CD4-positive, alpha-beta T cell treated with Interleukin-6 for 4 hours (primary cell): ENCODE results near the gene STAB1.

Experiments
- DNase-seq: peaks from one replicate; pipeline ENCODE4 v3.0.0-alpha.2; 2020; ENCODE audit warnings: mixed read lengths

STAB1 gene, protein sequence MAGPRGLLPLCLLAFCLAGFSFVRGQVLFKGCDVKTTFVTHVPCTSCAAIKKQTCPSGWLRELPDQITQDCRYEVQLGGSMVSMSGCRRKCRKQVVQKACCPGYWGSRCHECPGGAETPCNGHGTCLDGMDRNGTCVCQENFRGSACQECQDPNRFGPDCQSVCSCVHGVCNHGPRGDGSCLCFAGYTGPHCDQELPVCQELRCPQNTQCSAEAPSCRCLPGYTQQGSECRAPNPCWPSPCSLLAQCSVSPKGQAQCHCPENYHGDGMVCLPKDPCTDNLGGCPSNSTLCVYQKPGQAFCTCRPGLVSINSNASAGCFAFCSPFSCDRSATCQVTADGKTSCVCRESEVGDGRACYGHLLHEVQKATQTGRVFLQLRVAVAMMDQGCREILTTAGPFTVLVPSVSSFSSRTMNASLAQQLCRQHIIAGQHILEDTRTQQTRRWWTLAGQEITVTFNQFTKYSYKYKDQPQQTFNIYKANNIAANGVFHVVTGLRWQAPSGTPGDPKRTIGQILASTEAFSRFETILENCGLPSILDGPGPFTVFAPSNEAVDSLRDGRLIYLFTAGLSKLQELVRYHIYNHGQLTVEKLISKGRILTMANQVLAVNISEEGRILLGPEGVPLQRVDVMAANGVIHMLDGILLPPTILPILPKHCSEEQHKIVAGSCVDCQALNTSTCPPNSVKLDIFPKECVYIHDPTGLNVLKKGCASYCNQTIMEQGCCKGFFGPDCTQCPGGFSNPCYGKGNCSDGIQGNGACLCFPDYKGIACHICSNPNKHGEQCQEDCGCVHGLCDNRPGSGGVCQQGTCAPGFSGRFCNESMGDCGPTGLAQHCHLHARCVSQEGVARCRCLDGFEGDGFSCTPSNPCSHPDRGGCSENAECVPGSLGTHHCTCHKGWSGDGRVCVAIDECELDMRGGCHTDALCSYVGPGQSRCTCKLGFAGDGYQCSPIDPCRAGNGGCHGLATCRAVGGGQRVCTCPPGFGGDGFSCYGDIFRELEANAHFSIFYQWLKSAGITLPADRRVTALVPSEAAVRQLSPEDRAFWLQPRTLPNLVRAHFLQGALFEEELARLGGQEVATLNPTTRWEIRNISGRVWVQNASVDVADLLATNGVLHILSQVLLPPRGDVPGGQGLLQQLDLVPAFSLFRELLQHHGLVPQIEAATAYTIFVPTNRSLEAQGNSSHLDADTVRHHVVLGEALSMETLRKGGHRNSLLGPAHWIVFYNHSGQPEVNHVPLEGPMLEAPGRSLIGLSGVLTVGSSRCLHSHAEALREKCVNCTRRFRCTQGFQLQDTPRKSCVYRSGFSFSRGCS (N-terminal part only)

DNA sequence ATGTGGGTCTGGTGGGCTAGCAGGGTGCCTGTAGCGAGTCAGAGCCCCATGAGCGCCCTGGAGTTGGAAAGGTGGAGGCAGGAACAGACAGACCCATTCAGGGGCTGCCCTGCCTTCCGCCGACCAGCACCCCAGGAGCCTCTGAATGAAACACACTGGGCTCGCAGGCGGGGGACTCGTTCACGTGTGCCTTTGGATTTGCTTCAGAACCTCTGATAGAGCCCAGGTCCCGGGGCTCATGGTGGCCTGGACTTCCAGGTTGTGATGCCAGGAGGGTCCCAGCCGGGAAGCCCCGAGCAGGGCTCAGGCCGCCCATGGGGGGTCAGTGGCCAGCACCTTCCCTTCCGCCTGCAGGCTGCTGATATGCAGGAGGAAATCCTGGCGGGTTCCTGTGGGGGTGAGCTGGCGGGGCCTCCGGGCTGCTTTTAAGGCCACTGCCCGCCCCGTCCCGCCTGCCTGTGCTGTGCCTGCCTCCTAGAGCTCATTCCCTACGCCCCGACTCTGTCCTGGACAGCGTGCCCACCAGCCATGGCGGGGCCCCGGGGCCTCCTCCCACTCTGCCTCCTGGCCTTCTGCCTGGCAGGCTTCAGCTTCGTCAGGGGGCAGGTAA, at the start of gene STAB1:
Gene STAB1, plus strand, starts transcription at position 453 of the 610 bp plus-strand sequence. Its CDS starts 76 bp downstream, at position 529.
- no peak for DNase-seq

DNA sequence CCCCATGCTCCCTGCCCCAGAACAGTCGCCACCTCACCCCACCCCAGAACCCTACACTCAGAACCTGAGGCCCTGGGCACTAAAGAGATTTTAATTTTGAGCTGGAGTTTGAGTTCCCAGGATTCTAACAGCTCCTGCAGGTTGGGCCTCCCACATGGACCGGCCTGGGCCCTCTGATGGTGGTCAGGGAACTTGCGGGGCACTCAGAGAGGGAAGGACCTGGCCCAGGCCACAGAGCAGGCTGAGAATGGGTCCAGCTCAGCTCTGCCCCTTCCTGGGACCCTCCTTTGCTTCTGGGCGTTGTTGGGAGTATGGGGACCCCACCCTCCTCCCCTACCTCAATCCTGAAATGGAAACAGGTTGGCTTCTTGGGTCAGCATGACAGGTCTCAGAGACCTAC, 49.1 kb upstream of the STAB1 start:
- no peak for DNase-seq

DNA sequence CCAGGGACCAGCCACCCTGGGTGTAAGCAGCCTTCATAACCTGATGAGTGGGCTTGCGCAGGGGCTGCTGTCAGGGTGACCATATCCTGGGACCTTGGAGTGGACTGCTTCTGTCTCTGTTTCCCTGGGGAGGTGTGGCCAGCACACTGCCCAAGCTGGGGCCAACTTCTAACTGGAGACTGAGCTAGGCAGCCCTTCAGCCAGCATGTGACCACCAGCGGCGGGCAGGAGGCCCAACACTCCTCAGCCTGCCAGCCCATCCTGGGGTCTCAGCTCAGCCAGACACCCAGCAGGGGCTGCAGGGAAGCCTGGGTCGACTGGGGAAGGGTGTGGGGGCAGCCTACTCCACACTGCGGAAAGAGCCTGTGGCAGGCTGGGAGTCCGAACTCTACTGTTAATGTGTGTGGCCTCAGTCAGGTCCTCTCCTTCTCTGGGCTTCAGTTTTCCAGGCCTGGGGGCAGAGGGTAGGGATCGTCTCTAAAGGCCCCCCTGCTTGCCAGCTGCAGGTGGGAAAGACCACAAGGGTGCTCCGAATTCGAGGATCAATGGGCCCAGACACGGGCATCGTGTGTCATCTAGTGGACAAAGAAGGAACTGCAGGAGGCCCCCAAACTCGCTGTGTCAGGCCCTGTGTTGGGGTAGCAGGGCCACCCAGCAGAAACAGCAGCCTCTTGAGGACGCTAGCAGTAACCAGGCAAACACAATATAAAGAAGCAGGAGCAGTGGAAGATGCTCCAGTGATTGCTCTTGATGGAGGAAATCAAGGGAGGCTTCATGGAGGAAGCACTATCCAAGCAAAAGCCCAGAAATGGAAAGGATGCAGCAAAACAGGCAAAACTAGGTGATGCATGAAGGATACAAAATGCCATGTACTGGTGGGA, 48.3 kb upstream of the STAB1 start:
- DNase-seq, result peak; percentile 77

DNA sequence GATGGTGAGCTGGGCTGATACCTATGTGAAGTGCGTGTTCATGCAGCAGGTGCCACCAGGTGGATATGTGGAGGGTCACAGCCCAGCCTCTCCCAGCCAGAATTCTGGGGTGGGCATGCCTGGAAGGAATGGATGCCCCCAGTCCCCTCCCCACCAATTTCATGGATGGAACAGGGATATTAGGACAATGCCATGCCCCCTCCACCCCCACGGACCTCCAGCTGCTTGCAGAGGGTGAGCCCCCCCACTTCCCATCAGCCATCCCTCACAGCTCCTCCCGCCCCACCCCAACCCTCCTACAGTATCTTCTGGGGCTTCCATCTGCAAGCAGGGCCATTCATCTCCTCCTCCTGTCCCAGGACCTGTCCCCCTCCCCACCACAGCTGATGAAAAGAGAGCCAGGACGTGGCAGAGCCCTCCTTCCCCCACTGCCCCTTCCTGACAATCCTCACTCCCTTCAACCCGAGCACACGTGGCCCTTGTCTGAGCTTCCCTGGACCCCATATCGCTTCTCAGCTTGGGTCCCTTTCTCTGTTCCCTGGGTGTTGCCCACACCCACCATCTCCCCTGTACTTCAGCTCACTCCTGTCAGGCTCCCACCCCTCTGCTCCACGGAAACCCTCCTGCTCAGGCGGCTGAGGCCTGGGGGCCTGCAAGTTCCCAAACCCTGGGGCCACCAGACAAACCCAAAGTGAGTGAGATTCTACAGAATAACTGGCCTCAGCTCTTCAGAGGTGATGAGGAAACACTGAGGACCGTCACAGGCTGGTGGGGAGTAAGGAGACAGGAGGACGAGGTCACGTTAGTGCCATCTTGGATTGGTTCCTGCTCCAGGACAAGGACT, 47.4 kb upstream of the STAB1 start:
- DNase-seq, result no peak

DNA sequence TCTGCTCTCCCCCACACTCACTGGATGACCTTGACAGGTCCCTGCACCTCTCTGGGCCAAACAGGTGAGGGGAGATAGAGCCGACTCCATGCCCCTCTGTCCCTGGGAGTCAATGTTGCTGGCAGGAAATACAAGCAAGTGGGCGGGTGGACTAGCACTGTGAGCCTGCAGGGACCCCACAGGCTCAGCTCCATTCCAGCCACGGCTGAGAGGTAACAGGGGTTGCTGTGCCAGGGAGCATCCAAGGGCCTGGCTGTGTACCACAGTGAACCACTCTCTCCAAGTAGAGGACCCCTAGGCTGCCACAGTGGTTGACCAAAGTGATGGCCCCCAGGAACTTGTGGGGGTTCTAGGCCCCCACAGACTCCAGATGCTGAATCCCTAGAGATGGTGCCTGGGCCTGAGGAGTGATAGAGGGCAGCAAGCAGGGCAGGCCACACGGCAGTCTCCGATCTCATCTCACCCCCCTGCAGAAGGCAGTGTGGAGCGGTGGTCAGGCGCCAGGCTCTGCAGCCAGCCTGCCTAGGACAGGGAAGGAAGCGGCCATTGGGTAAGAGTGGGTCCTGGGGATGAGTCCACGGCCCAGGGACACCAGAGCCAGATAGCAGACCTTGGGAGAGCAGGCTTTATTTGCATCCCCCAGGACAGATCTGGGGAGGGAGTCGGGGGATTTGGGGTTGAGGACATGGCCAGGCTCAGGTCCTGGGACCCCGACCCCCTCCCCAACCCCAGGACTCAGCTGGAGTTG, 44.5 kb upstream of the STAB1 start:
- no peak for DNase-seq

DNA sequence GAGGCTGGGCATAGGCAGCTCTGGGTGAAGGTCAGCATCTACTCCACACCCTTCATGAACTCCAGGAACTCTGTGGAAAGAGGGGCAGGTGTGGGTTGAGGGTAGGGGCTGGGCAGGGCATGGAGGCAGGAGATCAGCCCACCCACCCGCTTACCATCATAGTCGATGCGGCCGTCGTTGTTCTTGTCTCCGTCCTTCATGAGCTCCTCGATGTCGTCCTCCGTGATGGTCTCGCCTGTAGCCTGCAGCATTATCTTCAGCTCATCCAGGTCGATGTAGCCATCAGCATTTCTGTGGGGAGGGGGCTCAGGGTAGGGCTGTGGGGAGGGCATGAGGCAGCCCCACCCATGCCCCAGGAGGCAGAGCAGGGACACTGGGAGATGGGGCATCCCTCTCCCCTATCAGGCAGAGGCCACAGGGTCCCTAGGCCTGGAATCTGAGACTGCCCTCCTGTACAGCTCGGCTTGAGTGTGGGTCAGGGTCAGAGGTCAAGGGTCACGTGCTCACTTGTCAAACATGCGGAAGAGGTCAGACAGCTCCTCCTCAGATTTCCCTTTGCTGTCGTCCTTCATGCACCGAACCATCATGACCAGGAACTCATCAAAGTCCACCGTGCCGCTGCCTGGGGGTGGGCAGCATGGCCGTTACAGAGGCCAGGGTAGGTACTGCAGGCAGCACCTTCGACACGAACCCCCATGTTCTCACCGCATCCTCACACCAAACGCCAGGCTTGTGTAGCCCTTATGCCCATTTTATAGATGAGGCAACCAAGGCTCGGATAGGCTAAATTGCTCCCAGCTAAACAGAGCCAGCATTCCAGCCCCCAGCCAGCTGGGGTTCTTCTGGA, 43.7 kb upstream of the STAB1 start:
- DNase-seq, result no peak

DNA sequence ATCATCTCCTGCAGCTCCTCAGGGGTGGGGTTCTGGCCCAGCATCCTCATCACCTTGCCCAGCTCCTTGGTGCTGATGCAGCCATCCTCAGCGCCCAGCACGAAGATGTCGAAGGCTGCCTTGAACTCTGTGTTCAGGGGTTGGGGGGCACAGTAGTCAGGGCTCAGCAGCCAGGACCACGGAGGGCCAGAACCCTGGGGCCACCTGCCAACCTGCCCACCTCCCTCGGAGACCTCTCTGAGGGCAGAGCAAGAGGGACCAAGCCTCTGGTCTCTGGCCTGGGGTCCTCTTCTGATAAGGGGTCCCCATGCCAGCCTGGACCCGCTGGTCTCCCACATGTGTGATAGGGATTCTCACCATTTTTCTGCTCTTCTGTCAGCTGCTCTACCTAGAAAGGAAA, 43.0 kb upstream of the STAB1 start:
- DNase-seq, result no peak

DNA sequence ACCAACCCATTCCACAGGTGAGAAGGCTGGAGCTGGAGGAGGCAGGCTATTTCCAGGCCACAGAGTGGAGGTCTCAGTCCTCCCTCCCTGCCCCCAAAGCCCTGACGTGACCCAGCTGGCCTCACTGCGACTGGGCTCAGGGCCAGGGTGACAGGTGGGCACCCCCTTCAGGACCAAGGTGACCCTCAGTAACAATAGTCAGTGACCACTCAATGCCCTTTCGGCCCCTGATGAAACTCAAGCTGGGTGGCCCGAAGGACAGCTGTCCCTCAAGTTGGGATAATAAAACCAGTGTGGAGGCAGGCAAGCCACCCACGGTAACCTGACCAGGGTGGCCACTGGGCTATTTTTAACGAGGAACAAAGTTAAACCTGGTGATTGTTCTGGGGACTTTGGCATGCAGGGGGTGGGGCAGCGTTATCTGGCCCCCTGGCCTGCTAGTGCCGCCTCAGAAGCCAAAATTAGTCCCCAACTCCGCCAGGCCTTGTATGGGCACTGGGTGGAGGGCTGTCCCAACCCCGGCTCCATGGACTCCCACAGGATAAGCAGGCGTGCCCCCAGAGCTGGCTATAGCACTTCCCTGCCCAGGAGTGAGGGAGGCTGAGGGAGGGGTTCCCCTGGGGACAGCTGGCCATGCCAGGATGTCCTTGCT, 42.4 kb upstream of the STAB1 start:
- DNase-seq, result no peak

DNA sequence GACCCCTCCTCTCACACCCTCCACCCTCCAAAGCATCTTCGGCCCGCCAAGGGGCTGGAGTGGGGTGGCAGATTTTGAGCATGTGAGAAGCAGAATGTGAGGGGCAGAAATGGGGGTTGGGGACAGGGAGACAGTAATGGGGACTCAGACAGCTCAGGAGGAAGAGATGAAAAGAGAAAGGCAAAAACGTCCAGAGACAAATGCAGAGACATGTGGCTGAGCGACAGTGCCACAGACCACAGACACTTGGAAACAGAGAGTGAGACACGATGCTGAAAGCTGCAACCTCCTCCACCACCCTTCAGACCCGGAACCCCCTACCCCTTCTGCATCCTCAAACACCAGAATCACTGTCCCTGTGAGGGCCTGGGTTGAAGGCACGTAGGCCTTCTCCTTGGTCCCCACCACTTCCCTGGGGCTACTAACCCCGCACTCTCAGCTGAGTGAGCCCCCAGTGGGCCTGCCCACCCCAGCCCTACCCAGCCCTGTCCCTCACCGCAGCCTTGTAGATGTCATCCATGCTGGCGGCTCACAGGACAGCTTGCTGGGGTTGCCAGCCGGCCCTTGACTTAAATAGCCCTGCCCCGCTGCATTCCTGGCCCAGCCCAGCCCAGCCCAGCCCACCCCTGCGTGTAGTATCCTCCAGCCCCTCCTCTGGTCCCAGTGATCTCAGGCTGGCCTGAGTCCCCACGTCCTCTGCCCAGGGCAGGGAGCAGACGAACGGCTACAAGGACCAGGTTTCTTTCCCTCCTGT, 41.5 kb upstream of the STAB1 start, which contains the start of gene TNNC1:
Gene TNNC1, minus strand, starts transcription at position 546 of the 754 bp plus-strand sequence. Its CDS starts 26 bp downstream, at position 520.
- no peak for DNase-seq

DNA sequence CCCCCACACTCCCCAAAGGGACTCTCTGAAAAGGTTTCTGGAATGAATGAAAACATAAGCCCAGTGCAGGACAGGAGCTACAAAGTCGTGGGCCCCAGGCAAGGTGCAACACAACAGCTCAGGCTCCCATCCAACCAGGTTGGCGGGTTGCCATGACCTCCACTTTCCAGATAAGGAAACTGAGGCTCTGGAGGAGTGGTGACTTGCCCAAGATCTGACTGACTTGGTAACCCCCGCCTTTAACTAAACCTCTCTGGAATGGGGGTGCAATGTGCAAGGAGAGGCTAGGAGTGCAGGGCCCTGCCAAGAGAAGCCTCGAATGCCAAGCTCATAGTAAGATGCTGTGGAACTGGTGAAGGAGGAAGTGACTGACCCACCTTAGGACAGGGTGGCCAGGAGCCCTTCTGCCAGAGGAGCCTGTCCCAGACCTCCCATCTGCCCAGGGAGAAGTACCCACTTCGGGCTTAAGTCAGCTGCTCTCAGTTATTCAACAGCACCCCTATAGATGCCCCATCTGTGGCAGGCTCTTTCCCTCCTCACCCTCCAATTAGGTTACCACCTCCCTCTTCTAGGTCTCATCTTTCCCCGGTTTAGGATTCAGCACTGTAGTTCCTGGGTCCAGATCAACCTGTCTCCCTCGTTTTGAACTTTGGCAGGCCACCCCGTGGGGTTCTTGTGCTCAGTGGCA, 40.7 kb upstream of the STAB1 start:
- peak; percentile 9 for DNase-seq

DNA sequence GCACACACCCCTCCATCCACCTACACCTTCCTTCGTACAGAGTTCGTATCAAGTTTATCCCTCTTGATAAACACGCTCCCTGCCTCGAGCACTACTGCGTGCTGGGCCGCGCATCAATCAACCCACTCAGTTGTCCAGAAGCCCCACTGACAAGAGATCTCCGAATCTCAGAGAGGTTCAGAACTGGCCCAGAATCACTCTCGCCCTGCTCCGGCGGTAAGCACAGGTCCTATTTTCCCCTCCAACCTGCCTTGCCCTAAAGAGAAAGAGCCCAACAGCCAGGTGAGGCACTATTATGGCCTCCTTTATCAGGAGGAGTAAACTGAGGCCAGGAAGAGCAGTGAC, 40.2 kb upstream of the STAB1 start:
- peak; percentile 35 for DNase-seq

DNA sequence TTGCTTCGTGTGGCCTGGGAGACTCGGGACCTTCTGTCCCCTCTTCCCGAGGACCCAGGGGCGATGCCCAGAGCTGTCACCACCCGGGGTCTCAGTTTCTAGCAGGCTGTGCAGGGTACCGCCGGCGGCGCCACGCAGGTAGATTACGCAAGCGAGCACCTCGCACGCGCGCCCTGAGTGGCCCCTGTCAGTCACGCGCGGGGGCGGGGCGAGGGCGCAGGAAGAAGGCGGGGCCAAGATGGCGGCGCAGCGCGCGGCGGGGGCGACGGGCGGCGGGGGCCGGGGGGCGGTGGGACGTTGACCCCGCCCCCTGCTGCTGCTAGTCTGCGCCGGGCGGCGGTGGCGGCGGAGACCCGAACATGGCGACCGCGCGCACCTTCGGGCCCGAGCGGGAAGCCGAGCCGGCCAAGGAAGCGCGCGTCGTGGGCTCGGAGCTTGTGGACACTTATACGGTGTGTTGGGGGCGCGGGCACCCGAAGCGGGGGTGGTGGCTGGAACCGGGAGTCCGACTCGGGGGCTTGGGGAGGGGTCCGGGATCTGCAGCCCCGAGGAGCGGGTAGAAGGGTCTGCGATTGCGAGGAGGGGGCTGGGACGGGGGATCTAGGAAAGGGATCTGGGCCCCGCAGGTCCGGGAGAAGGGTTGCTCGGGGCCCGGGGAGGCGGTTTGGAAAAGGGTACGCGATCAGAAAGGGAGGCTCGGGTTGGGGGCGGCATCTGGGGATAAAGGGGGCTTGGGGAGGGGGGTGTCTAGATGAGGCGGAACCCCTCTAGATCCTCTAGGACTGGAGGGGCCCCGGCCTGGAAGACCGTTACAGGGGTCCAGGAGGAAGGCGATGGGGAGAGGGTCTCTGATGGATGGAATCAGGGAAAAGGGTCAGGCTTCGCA, 39.6 kb upstream of the STAB1 start, which contains the start of gene NISCH:
Gene NISCH, plus strand, starts transcription at position 322 of the 886 bp plus-strand sequence. Its CDS starts 38 bp downstream, at position 360.
- peak; percentile 96 for DNase-seq

DNA sequence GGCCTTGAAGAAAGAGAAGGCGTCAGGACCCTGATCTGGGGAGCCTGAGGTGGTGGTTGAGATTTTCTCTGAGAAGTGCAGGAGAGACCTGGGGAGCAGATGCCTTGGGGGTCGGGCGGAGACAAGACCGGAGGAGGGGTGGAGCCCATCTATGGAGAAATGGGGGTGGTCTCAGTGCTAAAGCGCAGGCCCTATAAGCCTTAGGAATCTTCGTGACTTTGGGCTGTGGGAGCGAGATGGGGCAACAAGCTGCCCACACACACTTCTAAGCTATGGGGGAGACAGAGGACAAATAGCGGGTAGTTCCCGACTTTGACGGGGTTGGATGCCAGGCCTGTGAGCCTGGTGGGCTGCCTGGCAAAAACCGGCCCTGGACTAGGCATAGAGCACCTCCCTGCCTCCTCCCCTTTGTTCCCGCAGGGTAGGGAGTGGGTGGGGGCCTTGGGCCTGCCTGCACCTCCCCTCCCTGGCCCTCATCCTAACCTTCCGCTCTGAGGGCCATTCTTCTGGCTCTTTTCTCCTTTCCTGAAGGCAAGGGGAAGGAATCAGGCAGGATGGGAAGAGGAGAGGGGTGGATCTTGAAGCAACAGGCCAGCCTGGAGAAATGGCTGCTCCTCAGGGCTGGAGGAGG, 38.9 kb upstream of the STAB1 start:
- no peak for DNase-seq

DNA sequence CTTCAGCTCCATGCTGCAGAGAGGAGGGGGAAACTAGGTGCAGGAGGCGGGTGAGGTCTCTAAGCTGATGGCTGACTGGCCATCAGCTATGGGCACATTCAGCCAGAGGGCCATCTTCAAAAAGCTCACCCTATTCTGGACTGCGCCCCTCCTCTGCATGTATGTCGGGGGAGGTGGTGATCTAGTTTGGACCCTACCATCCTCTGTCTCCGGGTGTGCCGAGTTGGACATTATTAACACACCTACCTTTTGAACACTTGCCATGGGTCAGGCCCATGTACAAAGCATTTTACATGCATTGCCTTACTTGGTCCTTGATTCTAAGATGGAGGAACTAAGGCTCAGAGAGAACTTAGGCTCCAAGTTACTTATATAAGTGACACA, 38.3 kb upstream of the STAB1 start:
- DNase-seq, result no peak
